GM12878 (cell line): Measurements from ENCODE around the gene SRCAP.

ENCODE experiments used
- ESRRA ChIP-seq: IDR thresholded peaks from 2 replicates; pipeline ENCODE4 v1.6.1; 2012; ENCODE audit warnings: mild to moderate bottlenecking, low read length, improper control_type of control experiment
- KAT2A ChIP-seq: conservative IDR thresholded peaks from 2 replicates; pipeline ENCODE4 v1.6.1; 2011; ENCODE audit warnings: low read depth, low read length; ENCODE audit not compliant: control insufficient read depth
- POLR2A ChIP-seq: IDR thresholded peaks from 2 replicates; pipeline ENCODE4 v1.6.1; 2011; ENCODE audit warnings: low read depth, mild to moderate bottlenecking, low read length

DNA sequence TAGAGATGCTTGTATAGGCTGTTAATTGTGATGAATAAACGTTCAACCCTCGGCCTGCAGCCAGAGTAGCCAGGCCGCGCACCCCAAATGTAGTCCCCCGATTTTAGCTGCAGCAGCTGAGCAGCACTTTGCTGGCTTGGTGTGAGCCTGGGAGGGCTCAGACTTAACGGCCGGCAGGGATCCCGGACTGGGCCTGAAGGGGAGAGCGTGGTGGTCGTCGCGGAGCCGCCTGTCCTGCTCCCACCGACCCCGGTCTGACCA, 76.1 kb downstream of the SRCAP start:
- no peak for TF ChIP-seq POLR2A
- TF ChIP-seq KAT2A: no peak
- TF ChIP-seq ESRRA: no peak
